Measurements from ENCODE around the gene YPEL1.

The YPEL1 gene

GRCh38 chr22:21674638-21675245 lies 60.9 kb downstream of the YPEL1 start:
- peaks cover 13% of the 10 kb centered on the region for H3K36me3 Mint-ChIP-seq
- H3K9me3 Mint-ChIP-seq: no peaks in the 10 kb centered on the region

DNA sequence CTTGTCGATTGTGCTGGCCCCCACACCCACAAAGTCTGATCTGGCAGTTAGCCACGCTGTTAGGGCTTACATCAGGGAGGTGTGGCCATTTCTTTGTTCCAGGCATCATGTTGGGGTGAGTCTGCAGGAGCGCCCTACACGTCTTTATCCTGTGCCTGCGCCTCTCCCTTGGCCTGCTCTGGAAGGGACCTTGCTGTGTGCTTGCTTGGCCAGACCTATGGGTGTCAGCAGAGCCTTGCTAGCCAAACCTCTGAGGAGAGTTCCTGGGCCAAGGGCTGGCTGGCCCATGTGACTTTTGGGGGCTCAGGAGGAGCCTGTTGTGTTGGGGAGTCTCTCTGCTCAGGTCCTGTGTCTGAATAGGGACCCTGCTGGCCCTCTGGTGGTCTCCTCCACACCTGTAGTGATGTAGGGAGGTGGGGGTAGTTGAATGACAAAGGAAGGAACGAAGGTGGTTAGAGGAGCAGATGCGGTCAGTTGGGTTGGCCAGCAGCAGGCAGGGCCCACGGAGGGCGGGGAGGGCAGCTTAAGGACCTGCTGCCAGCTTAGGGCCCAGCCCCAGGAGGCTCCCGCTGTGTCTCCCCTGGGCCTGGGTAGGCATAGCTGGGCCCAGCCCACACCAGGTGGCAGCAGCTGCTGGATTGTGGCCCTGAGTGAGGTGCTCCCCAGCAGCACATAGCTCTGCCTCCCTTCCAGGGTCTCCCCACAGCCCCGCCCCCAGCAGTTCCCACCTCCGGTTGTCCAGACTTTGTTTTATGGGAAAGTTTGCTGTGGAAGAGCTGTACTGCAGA lies 61.9 kb downstream of the YPEL1 start:
- Mint-ChIP-seq H3K36me3 (peaks cover 13% of the 10 kb centered on the region), H3K27ac (no peak overlapping the region), H3K27me3 (no peaks in the 10 kb centered on the region), H3K4me1 (peaks cover 14% of the 10 kb centered on the region), H3K9me3 (no peaks in the 10 kb centered on the region), H3K4me3 (no peak overlapping the region)

More at GRCh38 chr22:21674638-21675245, 60.9 kb downstream of the YPEL1 start:
- Mint-ChIP-seq H3K4me1 (peaks cover 8% of the 10 kb centered on the region), H3K27me3 (no peaks in the 10 kb centered on the region), H3K4me3 (no peak overlapping the region), H3K27ac (no peak overlapping the region)

GRCh38 chr22:21672107-21672629 lies 63.4 kb downstream of the YPEL1 start:
- Mint-ChIP-seq H3K9me3 (no peaks in the 10 kb centered on the region), H3K36me3 (peaks cover 13% of the 10 kb centered on the region), H3K4me3 (no peak overlapping the region), H3K4me1 (peaks cover 25% of the 10 kb centered on the region), H3K27ac (no peak overlapping the region), H3K27me3 (no peaks in the 10 kb centered on the region)

- Mint-ChIP-seq H3K27me3 (no peaks in the 10 kb centered on the region), H3K4me1 (peaks cover 37% of the 10 kb centered on the region), H3K4me3 (peak overlapping the region; percentile 44), H3K36me3 (peaks cover 11% of the 10 kb centered on the region), H3K9me3 (no peaks in the 10 kb centered on the region), H3K27ac (no peak overlapping the region)
These were observed 66.6 kb downstream of the YPEL1 start for GRCh38 chr22:21669026-21669425.

- Mint-ChIP-seq H3K36me3 (peaks cover 10% of the 10 kb centered on the region), H3K27ac (no peak overlapping the region), H3K27me3 (no peaks in the 10 kb centered on the region), H3K4me3 (peak overlapping the region; percentile 97), H3K4me1 (peaks cover 37% of the 10 kb centered on the region), H3K9me3 (no peaks in the 10 kb centered on the region)
These were observed 68.8 kb downstream of the YPEL1 start for GRCh38 chr22:21666786-21667185.

GRCh38 chr22:21665047-21665851 lies 70.3 kb downstream of the YPEL1 start:
- Mint-ChIP-seq H3K27me3 (no peaks in the 10 kb centered on the region), H3K27ac (peak overlapping the region; percentile 92)

DNA sequence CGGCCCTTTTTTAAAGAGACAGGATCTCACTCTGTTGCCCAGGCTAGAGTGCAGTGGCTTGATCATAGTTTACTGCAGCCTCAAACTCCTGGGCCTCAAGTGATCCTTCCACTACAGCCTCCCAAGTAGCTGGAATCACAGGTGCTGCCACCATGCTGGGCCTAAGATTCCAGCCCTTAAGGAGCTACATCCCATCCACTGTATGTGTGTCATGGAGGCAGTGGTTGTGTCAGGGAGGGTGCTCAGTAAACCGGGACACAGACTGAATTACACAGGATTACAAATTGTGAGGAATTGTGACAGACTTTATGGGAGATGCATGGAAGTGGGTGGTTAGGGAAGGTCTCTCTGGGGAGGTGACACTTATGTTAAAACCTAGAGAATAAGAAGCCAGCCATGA lies 71.9 kb downstream of the YPEL1 start:
- Mint-ChIP-seq H3K4me1 (peaks cover 23% of the 10 kb centered on the region), H3K27me3 (no peaks in the 10 kb centered on the region), H3K27ac (peak overlapping the region; percentile 88)

More at GRCh38 chr22:21665047-21665851, 70.3 kb downstream of the YPEL1 start:
- H3K36me3 Mint-ChIP-seq: peaks cover 1% of the 10 kb centered on the region
- no peaks in the 10 kb centered on the region for H3K9me3 Mint-ChIP-seq
- peak overlapping the region; percentile 97 for H3K4me3 Mint-ChIP-seq
- peaks cover 32% of the 10 kb centered on the region for H3K4me1 Mint-ChIP-seq

DNA sequence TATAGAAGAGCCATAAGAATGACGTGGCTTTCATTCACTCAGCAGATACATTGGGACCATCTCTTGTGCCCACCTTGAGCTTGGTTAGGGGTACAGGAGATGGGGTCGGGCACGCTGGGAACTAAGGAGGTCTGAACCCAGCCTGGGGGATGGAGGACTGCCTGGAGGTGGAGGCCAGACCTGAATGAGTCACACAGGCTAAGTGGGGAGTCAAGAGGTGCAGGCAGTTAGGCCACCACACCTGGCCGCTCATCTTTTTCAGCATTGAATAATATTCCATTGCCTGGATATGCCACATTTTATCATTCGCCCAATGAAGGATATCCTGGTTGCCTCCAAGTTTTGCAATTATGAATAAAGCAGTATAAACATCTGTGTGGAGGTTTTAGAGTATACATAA lies 73.6 kb downstream of the YPEL1 start:
- peaks cover 17% of the 10 kb centered on the region for H3K4me1 Mint-ChIP-seq
- H3K27ac Mint-ChIP-seq: no peak overlapping the region
- H3K27me3 Mint-ChIP-seq: no peaks in the 10 kb centered on the region
- H3K4me3 Mint-ChIP-seq: no peak overlapping the region
- H3K36me3 Mint-ChIP-seq: no peaks in the 10 kb centered on the region
- H3K9me3 Mint-ChIP-seq: no peaks in the 10 kb centered on the region

More for the DNA sequence above, 71.9 kb downstream of the YPEL1 start:
- peak overlapping the region; percentile 39 for H3K4me3 Mint-ChIP-seq
- no peaks in the 10 kb centered on the region for H3K9me3 Mint-ChIP-seq
- H3K36me3 Mint-ChIP-seq: no peaks in the 10 kb centered on the region

DNA sequence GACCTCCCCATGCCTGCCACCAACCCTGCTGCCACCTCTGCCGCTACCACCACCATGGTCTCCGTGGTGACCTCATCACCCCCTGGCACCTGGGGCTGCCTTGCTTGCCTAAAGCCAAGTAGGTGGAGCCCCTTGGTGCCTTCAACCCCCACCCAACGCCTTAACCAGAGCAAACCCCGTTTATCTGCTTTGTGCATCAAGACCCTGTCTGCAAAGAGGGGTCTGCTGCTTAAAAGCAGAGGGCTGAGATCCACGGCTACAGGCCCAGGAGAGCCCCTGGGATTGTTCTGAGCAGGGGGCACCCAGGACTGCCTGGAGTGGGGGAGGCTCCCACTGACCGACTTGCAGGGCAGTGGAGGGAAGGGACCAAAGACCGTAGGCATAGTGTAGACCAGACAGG lies 74.7 kb downstream of the YPEL1 start:
- Mint-ChIP-seq H3K4me3 (no peak overlapping the region), H3K9me3 (no peaks in the 10 kb centered on the region), H3K27ac (no peak overlapping the region), H3K4me1 (peaks cover 24% of the 10 kb centered on the region), H3K36me3 (no peaks in the 10 kb centered on the region), H3K27me3 (no peaks in the 10 kb centered on the region)

- Mint-ChIP-seq H3K36me3 (no peaks in the 10 kb centered on the region), H3K27ac (no peak overlapping the region), H3K4me1 (peaks cover 18% of the 10 kb centered on the region), H3K4me3 (no peak overlapping the region), H3K27me3 (no peaks in the 10 kb centered on the region), H3K9me3 (no peaks in the 10 kb centered on the region)
These were observed 75.6 kb downstream of the YPEL1 start for GRCh38 chr22:21659864-21660525.

- no peaks in the 10 kb centered on the region for H3K27me3 Mint-ChIP-seq
- no peaks in the 10 kb centered on the region for H3K36me3 Mint-ChIP-seq
- H3K27ac Mint-ChIP-seq: no peak overlapping the region
- no peaks in the 10 kb centered on the region for H3K9me3 Mint-ChIP-seq
- H3K4me3 Mint-ChIP-seq: peak overlapping the region; percentile 85
- peaks cover 17% of the 10 kb centered on the region for H3K4me1 Mint-ChIP-seq
These were observed 78.1 kb downstream of the YPEL1 start for GRCh38 chr22:21657360-21658032.

GRCh38 chr22:21657020-21657359 lies 78.6 kb downstream of the YPEL1 start:
- Mint-ChIP-seq H3K27me3 (no peaks in the 10 kb centered on the region), H3K9me3 (no peaks in the 10 kb centered on the region), H3K27ac (peak overlapping the region; percentile 73), H3K4me3 (peak overlapping the region; percentile 73), H3K4me1 (peaks cover 17% of the 10 kb centered on the region), H3K36me3 (no peaks in the 10 kb centered on the region)

- Mint-ChIP-seq H3K27me3 (no peaks in the 10 kb centered on the region), H3K9me3 (no peaks in the 10 kb centered on the region), H3K36me3 (peaks cover 2% of the 10 kb centered on the region), H3K4me3 (peak overlapping the region; percentile 57), H3K27ac (no peak overlapping the region), H3K4me1 (peaks cover 35% of the 10 kb centered on the region)
These were observed 82.7 kb downstream of the YPEL1 start for GRCh38 chr22:21652547-21653545.

- H3K4me1 Mint-ChIP-seq: peaks cover 29% of the 10 kb centered on the region
- no peaks in the 10 kb centered on the region for H3K9me3 Mint-ChIP-seq
- H3K27ac Mint-ChIP-seq: no peak overlapping the region
- no peaks in the 10 kb centered on the region for H3K27me3 Mint-ChIP-seq
- H3K36me3 Mint-ChIP-seq: peaks cover 2% of the 10 kb centered on the region
- H3K4me3 Mint-ChIP-seq: peak overlapping the region; percentile 89
These were observed 83.5 kb downstream of the YPEL1 start for GRCh38 chr22:21652010-21652546.
